Muscle of arm (tissue), 12 donors: ENCODE measurements around the gene HCLS1. TPM values are rescaled to one million over a fixed set of nuclear protein-coding genes. Genes with fewer than 3 reads are reported as not detected.
"Not testable (repeated sequence)": the region's sequence is repeated elsewhere in the genome, so short reads cannot be mapped to it uniquely, and the experiment has no call there.

Source experiments
- DNase-seq: peaks from one replicate; pipeline ENCODE4 v3.0.0-alpha.2; 2013
- polyA plus RNA-seq, 12 donors: library from polyadenylated mRNA; unstranded; fragments of 120-200 nt; gene quantifications; one replicate each; pipeline ENCODE4 v1.2.1, GENCODE V29; 2013; ENCODE audit not compliant: insufficient read length in 12 of 12

HCLS1 gene
- polyA plus RNA-seq, 12 donors = 5.2 to 33.2 (median 6.2) TPM; not detected in 1

DNA sequence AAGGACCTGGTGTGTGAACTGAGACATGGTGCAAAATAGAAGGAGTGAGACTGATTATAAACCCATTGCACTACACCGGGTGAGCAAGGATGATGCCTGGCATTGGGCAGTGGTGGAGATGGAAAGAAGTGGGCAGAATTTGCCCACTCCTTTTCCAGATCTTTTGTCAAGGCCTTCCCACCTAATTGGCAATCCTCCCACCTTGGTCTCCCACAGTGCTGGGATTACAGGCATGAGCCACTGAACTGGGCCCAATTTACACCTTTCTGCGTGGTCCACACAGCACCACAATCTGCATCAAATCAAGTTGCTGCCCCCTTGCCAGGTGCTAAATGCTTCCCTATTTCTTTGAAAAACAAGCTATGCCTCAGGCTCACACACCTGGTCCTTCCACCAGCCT is 62.1 kb downstream of the HCLS1 start:
- DNase-seq = no peak

DNA sequence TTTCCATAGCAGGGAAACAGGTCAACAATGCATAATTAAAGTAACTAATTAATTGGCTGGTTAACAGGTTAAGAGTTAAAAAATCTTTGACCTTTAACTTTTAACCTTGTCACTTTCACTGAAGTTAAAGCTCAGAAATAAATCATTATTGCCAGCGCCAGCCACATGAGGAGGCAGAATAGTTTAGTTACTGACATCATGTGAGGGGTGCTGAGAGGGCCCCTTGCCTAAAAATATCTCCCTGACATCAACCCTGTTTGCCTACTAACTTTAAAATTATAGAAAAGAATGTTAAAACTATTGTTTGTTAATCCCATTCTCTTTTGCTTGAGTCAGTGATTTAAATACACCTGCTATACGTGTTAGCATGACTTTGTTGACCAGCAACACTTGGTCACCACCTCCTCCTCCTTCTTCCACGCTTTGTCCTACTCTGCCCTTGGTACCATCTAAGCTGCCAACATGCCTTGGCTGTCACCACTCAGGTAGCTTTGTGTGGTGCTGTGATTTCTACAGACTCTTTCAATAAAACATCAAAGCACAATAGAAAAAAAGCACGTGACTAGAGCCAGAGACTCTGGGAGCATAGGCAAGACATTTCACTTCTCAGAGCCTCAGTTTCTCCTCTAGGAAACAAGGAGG is 64.8 kb downstream of the HCLS1 start:
- DNase-seq = no peak

DNA sequence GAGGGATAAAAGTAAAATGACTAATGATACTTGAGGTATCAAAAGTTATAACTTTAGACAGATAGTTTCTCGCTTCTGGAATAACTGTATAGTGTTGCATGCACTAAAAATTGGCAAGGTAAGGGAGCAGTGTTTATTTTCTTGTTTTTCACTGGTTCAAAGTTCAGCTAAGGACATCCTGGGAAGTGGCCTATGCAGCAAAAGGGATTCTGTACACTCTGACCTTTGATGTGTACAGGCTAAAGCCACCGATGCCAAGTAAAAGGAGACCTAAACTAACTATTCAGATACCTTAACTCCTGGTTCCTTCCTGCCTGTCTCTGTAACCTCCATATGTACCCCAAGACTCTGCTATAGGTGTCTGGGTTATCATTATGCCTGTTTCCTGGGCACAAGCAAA is 65.9 kb downstream of the HCLS1 start:
- no peak for DNase-seq

DNA sequence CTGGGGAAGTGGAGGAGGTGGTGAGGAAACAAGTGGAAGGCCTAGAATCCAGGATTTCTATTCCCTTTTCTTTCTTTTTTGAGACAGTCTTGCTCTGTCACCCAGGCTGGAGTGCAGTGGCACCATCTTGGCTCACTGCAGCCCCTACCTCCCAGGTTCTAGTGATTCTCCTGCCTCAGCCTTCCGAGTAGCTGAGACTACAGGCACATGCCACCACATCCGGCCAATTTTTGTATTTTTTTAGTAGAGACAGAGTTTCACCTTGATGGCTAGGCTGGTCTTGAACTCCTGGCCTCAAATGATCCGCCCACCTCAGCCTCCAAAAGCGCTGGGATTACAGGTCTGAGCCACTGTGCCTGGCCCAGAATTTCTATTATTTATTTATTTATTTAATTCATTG is 66.9 kb downstream of the HCLS1 start:
- DNase-seq = not testable (repeated sequence)

DNA sequence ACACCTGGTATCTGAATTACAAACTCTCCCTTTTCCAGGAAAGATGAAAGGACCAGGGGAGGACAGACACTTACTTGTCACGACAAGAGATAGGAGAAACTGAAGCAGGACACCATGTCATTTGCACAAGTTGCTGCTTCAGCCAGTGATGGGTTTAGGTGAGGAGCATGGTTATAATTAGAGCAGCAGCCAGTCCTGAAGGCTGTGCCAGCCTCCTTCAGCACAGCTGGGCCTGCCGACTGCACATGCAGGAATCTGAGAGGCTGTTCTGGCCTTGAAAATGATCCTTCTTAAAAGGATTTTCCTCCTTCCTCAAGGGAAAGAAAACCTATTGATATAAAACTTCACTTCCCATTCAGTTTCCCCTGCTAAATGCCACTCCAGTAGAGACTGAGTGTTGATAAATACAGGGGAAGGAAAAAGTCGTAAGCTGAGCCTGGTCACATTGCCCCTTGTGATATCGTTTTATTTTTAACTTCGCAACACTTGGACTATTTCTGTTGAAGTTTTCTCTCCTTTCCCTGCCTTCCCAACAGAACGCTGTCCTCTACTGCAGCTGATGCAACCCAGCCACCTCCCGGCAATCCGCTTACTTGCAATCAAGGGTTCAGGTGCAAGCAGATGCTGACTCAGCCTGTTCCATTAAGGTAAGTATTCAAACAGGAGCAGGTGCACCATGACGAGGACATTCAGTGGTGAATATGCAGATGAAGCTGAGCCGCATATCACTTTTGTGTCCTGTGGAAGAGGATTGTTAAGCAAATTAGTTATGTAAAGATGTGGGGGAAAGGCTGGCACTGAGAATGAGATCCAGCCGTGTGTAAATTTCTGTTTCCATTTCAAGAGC is 67.6 kb downstream of the HCLS1 start, which contains the start of gene FBXO40:
FBXO40 (plus strand) TSS at position 524 of the 847 bp plus-strand sequence. CDS start 27,197 bp downstream, outside the sequence.
- no peak for DNase-seq

DNA sequence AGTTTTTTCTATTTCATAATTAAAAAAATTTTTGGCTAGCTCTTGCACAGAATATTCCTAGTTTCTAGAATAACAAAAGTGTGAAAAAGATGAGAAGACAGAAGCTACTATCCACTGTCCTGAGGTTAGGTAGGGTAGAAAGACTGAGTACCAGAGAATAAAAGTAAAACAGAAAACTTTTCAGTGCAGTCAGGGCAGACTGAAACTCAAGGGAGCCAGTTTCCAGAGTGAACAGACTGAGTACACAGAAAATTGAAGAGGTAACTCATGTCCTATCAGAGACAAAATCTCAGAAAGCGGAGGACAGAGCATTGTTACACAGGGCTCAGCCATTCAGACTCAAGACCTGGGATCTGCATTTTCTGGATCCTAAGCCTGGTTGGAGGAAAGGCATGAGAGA is 76.3 kb downstream of the HCLS1 start:
- no peak for DNase-seq

DNA sequence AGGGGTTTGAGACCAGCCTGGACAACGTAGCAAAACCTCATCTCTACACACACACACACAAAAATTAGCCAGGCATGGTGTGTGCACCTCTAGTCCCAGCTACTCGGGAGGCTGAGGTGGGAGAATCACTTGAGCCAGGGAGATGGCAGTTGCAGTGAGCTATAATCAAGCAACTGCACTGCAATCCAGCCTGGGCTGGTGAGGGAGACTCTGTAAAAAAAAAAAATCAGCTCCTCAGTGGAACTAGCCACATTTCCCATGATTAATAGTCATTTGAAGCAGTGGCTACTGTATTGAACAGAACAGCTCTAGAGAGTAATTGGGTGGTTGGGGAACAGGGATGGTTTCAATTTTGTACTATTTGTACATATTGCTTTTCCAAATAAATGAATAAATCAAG is 79.0 kb downstream of the HCLS1 start:
- DNase-seq = no peak

Other genes with a start within 250 kb of the HCLS1 start
- 1 to 10 TPM in 11 of 12 donors, not detected in 1; 2.1 to 5.6 (median 4.2) TPM for gene POLQ, start 114.9 kb downstream of the HCLS1 start, polyA plus RNA-seq
- gene ARGFX, start 93.0 kb downstream of the HCLS1 start, polyA plus RNA-seq = not detected
- gene FBXO40, start 67.5 kb downstream of the HCLS1 start, polyA plus RNA-seq = 1 to 10 TPM in 11 of 12 donors, not detected in 1; 1.6 to 3.9 (median 2.5) TPM
- gene GOLGB1, start 88.8 kb upstream of the HCLS1 start, polyA plus RNA-seq = 10 to 100 TPM; 40.2 to 63.3 (median 47.9) TPM
- gene IQCB1, start 174.2 kb upstream of the HCLS1 start, polyA plus RNA-seq = 10 to 100 TPM in 11 of 12 donors, not detected in 1; 15.5 to 32.3 (median 20.6) TPM
- gene EAF2, start 174.3 kb upstream of the HCLS1 start, polyA plus RNA-seq = 10 to 100 TPM in 4 of 12 donors, 1 to 10 TPM in 7, not detected in 1; 5.7 to 19.5 (median 9.7) TPM
- 10 to 100 TPM in 11 of 12 donors, not detected in 1; 16.9 to 96.8 (median 50.7) TPM for gene SLC15A2, start 233.5 kb upstream of the HCLS1 start, polyA plus RNA-seq